ENCODE measurements around the gene PARD3.
A peak's percentile ranks its signal among the peaks of the same experiment; 100 is the strongest.

The PARD3 gene

GRCh38 chr10:34615770-34616169 is 199.3 kb downstream of the PARD3 start:
- ATAC-seq (ENCODE audit: insufficient read depth, low read depth) (no peak), DNase-seq (no peak)
- Histone ChIP-seq H3K36me3 (ENCODE audit: insufficient read depth, low read length) (no peaks in the 10 kb centered on the region), H3K9me3 (ENCODE audit: insufficient read depth, low read length, severe bottlenecking) (no peaks in the 10 kb centered on the region), H3K27me3 (ENCODE audit: insufficient read depth, low read length, poor library complexity) (no peaks in the 10 kb centered on the region), H3K27ac (ENCODE audit: low read length) (no peak overlapping the region), H3K4me1 (ENCODE audit: insufficient read depth, low read length) (no peaks in the 10 kb centered on the region), H3K9ac (ENCODE audit: low read depth, low read length) (no peak overlapping the region), H3K4me2 (ENCODE audit: insufficient read depth, low read length) (no peak overlapping the region), H3K4me3 (ENCODE audit: low read depth in 1 of 2, low read length in 2 of 2) (no peak overlapping the region), H2AFZ (ENCODE audit: low read depth, low read length) (no peak overlapping the region), H4K20me1 (ENCODE audit: insufficient read depth, low read length) (peaks cover 29% of the 10 kb centered on the region; the same call in 1 of the 2 replicates), H3K79me2 (ENCODE audit: insufficient read depth, low read length) (peaks cover 57% of the 10 kb centered on the region)
- peak; percentile 5 for TF ChIP-seq CTCF (IDR thresholded peaks at IDR 0.05; ENCODE audit: borderline replicate concordance, extremely low read depth, low read length, poor library complexity, severe bottlenecking)
- TF ChIP-seq EZH2 (IDR thresholded peaks at IDR 0.05; ENCODE audit: borderline replicate concordance, low read depth, low read length, severe bottlenecking): no peak

- H3K4me2 ChIP-seq (ENCODE audit: insufficient read depth, low read length): no peak overlapping the region
- no peaks in the 10 kb centered on the region for H3K27me3 ChIP-seq (ENCODE audit: insufficient read depth, low read length, poor library complexity)
- H4K20me1 ChIP-seq (ENCODE audit: insufficient read depth, low read length): peaks cover 24% of the 10 kb centered on the region
- no peak overlapping the region for H3K4me3 ChIP-seq (ENCODE audit: low read depth in 1 of 2, low read length in 2 of 2)
- ATAC-seq (ENCODE audit: insufficient read depth, low read depth): no peak
- H3K79me2 ChIP-seq (ENCODE audit: insufficient read depth, low read length): peaks cover 55% of the 10 kb centered on the region
- no peaks in the 10 kb centered on the region for H3K4me1 ChIP-seq (ENCODE audit: insufficient read depth, low read length)
- H3K27ac ChIP-seq (ENCODE audit: low read length): no peak overlapping the region
- H3K9me3 ChIP-seq (ENCODE audit: insufficient read depth, low read length, severe bottlenecking): no peaks in the 10 kb centered on the region
- H2AFZ ChIP-seq (ENCODE audit: low read depth, low read length): no peak overlapping the region
- no peak overlapping the region for H3K9ac ChIP-seq (ENCODE audit: low read depth, low read length)
- DNase-seq: no peak
- H3K36me3 ChIP-seq (ENCODE audit: insufficient read depth, low read length): no peaks in the 10 kb centered on the region
- no peak for TF ChIP-seq EZH2 (IDR thresholded peaks at IDR 0.05; ENCODE audit: borderline replicate concordance, low read depth, low read length, severe bottlenecking)
- no peak for TF ChIP-seq CTCF (IDR thresholded peaks at IDR 0.05; ENCODE audit: borderline replicate concordance, extremely low read depth, low read length, poor library complexity, severe bottlenecking)
These were observed 201.6 kb downstream of the PARD3 start for GRCh38 chr10:34613491-34613890.

- no peaks in the 10 kb centered on the region for H3K9me3 ChIP-seq (ENCODE audit: insufficient read depth, low read length, severe bottlenecking)
- peaks cover 23% of the 10 kb centered on the region for H4K20me1 ChIP-seq (ENCODE audit: insufficient read depth, low read length)
- H3K4me3 ChIP-seq (ENCODE audit: low read depth in 1 of 2, low read length in 2 of 2): no peak overlapping the region
- no peaks in the 10 kb centered on the region for H3K27me3 ChIP-seq (ENCODE audit: insufficient read depth, low read length, poor library complexity)
- TF ChIP-seq EZH2 (IDR thresholded peaks at IDR 0.05; ENCODE audit: borderline replicate concordance, low read depth, low read length, severe bottlenecking) (no peak), CTCF (IDR thresholded peaks at IDR 0.05; ENCODE audit: borderline replicate concordance, extremely low read depth, low read length, poor library complexity, severe bottlenecking) (no peak)
- no peaks in the 10 kb centered on the region for H3K4me1 ChIP-seq (ENCODE audit: insufficient read depth, low read length)
- no peak overlapping the region for H2AFZ ChIP-seq (ENCODE audit: low read depth, low read length)
- H3K9ac ChIP-seq (ENCODE audit: low read depth, low read length): no peak overlapping the region
- H3K79me2 ChIP-seq (ENCODE audit: insufficient read depth, low read length): peaks cover 54% of the 10 kb centered on the region
- ATAC-seq (ENCODE audit: insufficient read depth, low read depth): no peak
- no peaks in the 10 kb centered on the region for H3K36me3 ChIP-seq (ENCODE audit: insufficient read depth, low read length)
- H3K27ac ChIP-seq (ENCODE audit: low read length): no peak overlapping the region
- DNase-seq: no peak
- H3K4me2 ChIP-seq (ENCODE audit: insufficient read depth, low read length): no peak overlapping the region
These were observed 202.2 kb downstream of the PARD3 start for GRCh38 chr10:34612938-34613337.

GRCh38 chr10:34612446-34612845 is 202.7 kb downstream of the PARD3 start:
- Histone ChIP-seq H3K4me2 (ENCODE audit: insufficient read depth, low read length) (no peak overlapping the region), H3K27ac (ENCODE audit: low read length) (no peak overlapping the region), H3K36me3 (ENCODE audit: insufficient read depth, low read length) (no peaks in the 10 kb centered on the region), H3K9me3 (ENCODE audit: insufficient read depth, low read length, severe bottlenecking) (no peaks in the 10 kb centered on the region), H3K4me1 (ENCODE audit: insufficient read depth, low read length) (no peaks in the 10 kb centered on the region), H4K20me1 (ENCODE audit: insufficient read depth, low read length) (peaks cover 24% of the 10 kb centered on the region), H2AFZ (ENCODE audit: low read depth, low read length) (no peak overlapping the region), H3K27me3 (ENCODE audit: insufficient read depth, low read length, poor library complexity) (no peaks in the 10 kb centered on the region), H3K79me2 (ENCODE audit: insufficient read depth, low read length) (peaks cover 52% of the 10 kb centered on the region), H3K4me3 (ENCODE audit: low read depth in 1 of 2, low read length in 2 of 2) (no peak overlapping the region), H3K9ac (ENCODE audit: low read depth, low read length) (no peak overlapping the region)
- TF ChIP-seq EZH2 (IDR thresholded peaks at IDR 0.05; ENCODE audit: borderline replicate concordance, low read depth, low read length, severe bottlenecking) (no peak), CTCF (IDR thresholded peaks at IDR 0.05; ENCODE audit: borderline replicate concordance, extremely low read depth, low read length, poor library complexity, severe bottlenecking) (no peak)
- no peak for DNase-seq
- ATAC-seq (ENCODE audit: insufficient read depth, low read depth): no peak
